Glomerular visceral epithelial cell (primary cell): ENCODE measurements around the gene CLK1.

Experiments
- DNase-seq: peaks from one replicate; pipeline ENCODE4 v3.0.0-alpha.2; 2016; ENCODE audit errors: extremely low spot score

The CLK1 gene

DNA sequence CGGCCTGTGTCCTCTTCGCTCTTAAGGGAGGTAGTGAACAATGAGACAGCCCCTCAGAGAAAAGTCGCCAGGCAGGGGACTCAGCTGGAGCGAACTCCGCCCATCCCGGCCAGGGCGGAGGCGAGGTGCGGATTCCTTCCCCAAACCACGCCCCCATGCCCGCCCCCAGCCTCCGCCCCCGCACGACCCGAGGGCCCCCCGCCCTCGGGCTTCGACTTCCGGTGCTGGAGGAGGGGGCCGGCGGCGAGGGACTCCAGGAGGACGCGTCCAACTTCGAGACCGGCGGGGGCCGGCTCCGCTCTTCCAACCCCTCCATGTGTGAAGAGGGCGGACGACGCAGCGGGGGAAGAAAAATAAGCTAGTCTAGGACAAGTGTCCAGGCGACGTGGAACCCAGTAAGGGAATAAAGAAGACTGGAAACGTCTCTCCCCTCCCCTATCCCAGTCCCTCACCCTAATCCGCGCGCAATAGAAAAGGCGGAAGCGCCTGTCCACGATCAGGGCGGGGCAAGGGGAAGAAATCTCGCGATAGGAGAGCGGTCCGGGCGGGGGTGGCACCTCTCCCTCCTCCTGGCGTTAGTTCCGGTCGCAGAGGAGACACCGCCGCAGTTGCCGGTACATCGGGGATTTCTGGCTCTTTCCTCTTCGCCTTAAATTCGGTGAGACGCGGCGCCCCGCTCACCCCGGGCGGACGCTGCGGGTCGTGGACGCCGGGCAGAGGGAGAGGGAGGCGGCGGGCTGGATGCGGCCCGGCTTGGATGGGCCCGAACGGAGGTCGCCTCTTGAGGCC lies 52.9 kb downstream of the CLK1 start, which contains the start of gene BZW1:
TSS of gene BZW1 (plus strand) at position 578 of the 789 bp plus-strand sequence. CDS start 1,308 bp downstream, outside the sequence.
- peak; percentile 98 for DNase-seq

DNA sequence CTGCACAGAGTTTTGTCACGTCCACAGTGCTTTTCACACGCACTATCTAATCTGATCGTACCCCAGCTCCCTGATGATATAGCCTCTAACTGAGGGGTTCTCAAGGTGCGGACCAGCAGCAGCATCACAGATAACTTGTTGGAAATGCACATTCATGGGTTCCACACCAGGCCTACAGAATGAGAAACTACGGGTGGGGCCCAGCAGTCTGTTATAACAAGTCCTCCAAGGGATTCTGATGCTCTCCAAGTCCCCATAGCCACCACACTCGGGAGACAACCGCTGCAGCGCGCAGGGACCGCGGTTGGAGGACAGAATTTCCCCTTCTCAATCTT lies 53.5 kb downstream of the CLK1 start:
- no peak for DNase-seq

DNA sequence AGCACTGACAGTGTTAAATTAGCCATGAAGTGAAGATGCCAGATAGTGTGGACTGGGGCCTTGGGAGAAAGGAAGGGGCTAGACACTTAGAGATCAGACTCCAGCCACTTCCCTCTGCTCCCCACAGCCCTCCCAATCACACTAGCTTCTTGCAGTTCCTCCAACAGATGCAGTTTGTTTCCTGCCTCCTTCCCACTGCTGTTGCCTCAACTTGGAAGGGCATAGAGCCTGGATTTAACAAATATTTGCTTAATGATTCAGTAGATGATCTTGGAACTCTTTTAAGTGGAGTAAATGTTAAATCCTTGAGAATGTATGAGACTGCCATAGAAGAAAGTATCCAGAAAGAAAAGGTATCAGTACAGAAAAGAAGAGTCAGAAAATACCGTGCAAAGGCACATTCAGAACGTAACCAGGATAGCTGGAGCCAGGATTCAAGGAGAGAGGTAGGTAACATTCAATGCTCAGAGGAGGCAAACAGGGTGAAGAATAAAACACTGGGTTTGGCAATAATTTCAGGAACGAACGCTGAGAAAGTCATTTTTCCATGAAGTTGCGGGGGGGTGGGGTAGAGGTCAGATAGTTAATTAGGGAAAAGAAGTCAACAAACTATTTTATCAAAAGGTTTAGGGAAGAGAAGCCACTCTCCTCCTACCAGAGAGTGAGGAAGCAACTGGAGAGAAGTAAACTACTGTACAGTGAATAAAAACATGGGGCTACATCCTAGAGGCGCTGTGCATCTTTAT lies 54.0 kb downstream of the CLK1 start:
- peak; percentile 26 for DNase-seq

DNA sequence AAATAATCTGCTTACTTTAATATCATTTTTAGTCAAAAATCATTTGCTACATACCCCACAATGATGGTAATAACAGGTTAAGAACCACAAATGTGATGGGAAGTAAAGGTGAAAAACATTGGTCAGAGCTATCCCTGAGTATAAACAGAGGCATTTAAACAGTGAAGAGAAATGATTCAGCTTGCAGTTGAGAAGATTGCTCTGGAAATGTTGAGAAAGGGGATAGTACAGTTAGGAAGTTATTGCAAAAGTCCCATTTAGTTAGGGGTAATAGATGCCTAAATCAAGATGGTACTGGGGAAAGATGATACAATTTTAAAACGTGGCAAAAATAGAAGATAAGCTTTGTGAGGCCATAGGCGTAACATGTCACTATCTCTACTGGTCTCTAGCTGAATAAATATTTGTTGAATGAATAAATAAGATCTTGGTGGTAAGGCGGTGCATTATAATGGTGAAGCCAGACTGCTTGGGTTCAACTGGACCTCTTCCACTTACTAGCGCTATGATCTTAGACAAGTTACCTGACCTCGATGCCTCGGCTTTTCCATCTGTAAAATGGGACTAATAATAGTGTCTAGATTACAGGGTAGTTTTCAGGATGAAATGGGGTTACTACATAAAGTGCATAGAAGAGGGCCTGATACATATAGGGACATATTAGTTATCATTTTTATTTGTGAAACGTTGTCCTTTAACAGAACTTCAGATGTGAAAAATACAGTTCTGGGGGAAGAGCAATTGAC lies 54.8 kb downstream of the CLK1 start:
- no peak for DNase-seq
